Stimulated activated CD8-positive, alpha-beta memory T cell treated with anti-CD3 and anti-CD28 coated beads, Interleukin-15, amount 100 ng/mL, for 24 hours (primary cell): ENCODE measurements around the gene CNTNAP5.

Experiments
- DNase-seq: peaks from one replicate; pipeline ENCODE4 v3.0.0-alpha.2; 2020; ENCODE audit warnings: low read depth

Gene CNTNAP5

GRCh38 chr2:124159166-124159565 is 134.1 kb downstream of the CNTNAP5 start:
- DNase-seq = no peak

GRCh38 chr2:124161542-124161941 is 136.5 kb downstream of the CNTNAP5 start:
- DNase-seq = no peak

- DNase-seq = no peak
These were observed 137.2 kb downstream of the CNTNAP5 start for GRCh38 chr2:124162256-124162655.

GRCh38 chr2:124163840-124164239 is 138.8 kb downstream of the CNTNAP5 start:
- no peak for DNase-seq

- no peak for DNase-seq
These were observed 140.6 kb downstream of the CNTNAP5 start for GRCh38 chr2:124165698-124166097.

- no peak for DNase-seq
These were observed 146.5 kb downstream of the CNTNAP5 start for GRCh38 chr2:124171472-124172063.

GRCh38 chr2:124178719-124179118 is 153.6 kb downstream of the CNTNAP5 start:
- no peak for DNase-seq

GRCh38 chr2:124180635-124181034 is 155.5 kb downstream of the CNTNAP5 start:
- DNase-seq = no peak

GRCh38 chr2:124186801-124187200 is 161.7 kb downstream of the CNTNAP5 start:
- no peak for DNase-seq

- DNase-seq = no peak
These were observed 162.9 kb downstream of the CNTNAP5 start for GRCh38 chr2:124187948-124188347.

- no peak for DNase-seq
These were observed 168.6 kb downstream of the CNTNAP5 start for GRCh38 chr2:124193706-124194105.

GRCh38 chr2:124201713-124202112 is 176.6 kb downstream of the CNTNAP5 start:
- no peak for DNase-seq

- no peak for DNase-seq
These were observed 184.4 kb downstream of the CNTNAP5 start for GRCh38 chr2:124209441-124209840.

- no peak for DNase-seq
These were observed 186.4 kb downstream of the CNTNAP5 start for GRCh38 chr2:124211461-124211860.

GRCh38 chr2:124213977-124214587 is 189.0 kb downstream of the CNTNAP5 start:
- no peak for DNase-seq

GRCh38 chr2:124246170-124246569 is 221.1 kb downstream of the CNTNAP5 start:
- DNase-seq = no peak

- no peak for DNase-seq
These were observed 223.3 kb downstream of the CNTNAP5 start for GRCh38 chr2:124248386-124248785.

- DNase-seq = no peak
These were observed 225.3 kb downstream of the CNTNAP5 start for GRCh38 chr2:124250433-124250832.

GRCh38 chr2:124254621-124255020 is 229.5 kb downstream of the CNTNAP5 start:
- DNase-seq = no peak

GRCh38 chr2:124257120-124257519 is 232.0 kb downstream of the CNTNAP5 start:
- no peak for DNase-seq

GRCh38 chr2:124258140-124258880 is 233.2 kb downstream of the CNTNAP5 start:
- no peak for DNase-seq

GRCh38 chr2:124261456-124261855 is 236.4 kb downstream of the CNTNAP5 start:
- DNase-seq = no peak

- no peak for DNase-seq
These were observed 239.5 kb downstream of the CNTNAP5 start for GRCh38 chr2:124264551-124265091.
